ENCODE data around the gene ORMDL1.

- TF ChIP-seq CTCF (IDR thresholded peaks at IDR 0.05), result no peak
- no peak for TF ChIP-seq ZFX (IDR thresholded peaks at IDR 0.05; ENCODE audit: borderline replicate concordance)
Measured at GRCh38 chr2:189819297-189819704, 35.2 kb upstream of the ORMDL1 start.

All from 22Rv1 (cell line).